ENCODE results near the gene PCSK4.

Gene PCSK4

GRCh38 chr19:1526066-1526778 lies 36.1 kb upstream of the PCSK4 start:
- no peak for TF ChIP-seq CTCF (IDR thresholded peaks at IDR 0.05; ENCODE audit: low read depth, low read length, missing control alignments)
- in situ Hi-C loops (cut with HindIII; ENCODE audit: low sequenced_read_pairs), result no loop called here
- H3K4me3 ChIP-seq (ENCODE audit: low read depth, low read length), result no peak overlapping the region
- no peak for DNase-seq (ENCODE audit: low read depth)

GRCh38 chr19:1525343-1525742 lies 35.2 kb upstream of the PCSK4 start:
- TF ChIP-seq CTCF (IDR thresholded peaks at IDR 0.05; ENCODE audit: low read depth, low read length, missing control alignments), result no peak
- in situ Hi-C loops (cut with HindIII; ENCODE audit: low sequenced_read_pairs), result no loop called here
- no peak overlapping the region for H3K4me3 ChIP-seq (ENCODE audit: low read depth, low read length)
- DNase-seq (ENCODE audit: low read depth), result no peak

GRCh38 chr19:1524972-1525325 lies 34.8 kb upstream of the PCSK4 start:
- TF ChIP-seq CTCF (IDR thresholded peaks at IDR 0.05; ENCODE audit: low read depth, low read length, missing control alignments), result no peak
- no peak for DNase-seq (ENCODE audit: low read depth)
- in situ Hi-C loops (cut with HindIII; ENCODE audit: low sequenced_read_pairs), result no loop called here

GRCh38 chr19:1524287-1524971 lies 34.3 kb upstream of the PCSK4 start:
- H3K4me3 ChIP-seq (ENCODE audit: low read depth, low read length), result no peak overlapping the region
- no peak for DNase-seq (ENCODE audit: low read depth)
- no peak for TF ChIP-seq CTCF (IDR thresholded peaks at IDR 0.05; ENCODE audit: low read depth, low read length, missing control alignments)
- in situ Hi-C loops (cut with HindIII; ENCODE audit: low sequenced_read_pairs), result no loop called here

More at GRCh38 chr19:1524972-1525325, 34.8 kb upstream of the PCSK4 start:
- H3K4me3 ChIP-seq (ENCODE audit: low read depth, low read length), result no peak overlapping the region

- no peak within 1 kb of the TSS for H3K4me3 ChIP-seq (ENCODE audit: low read depth, low read length)
- in situ Hi-C loops (cut with HindIII; ENCODE audit: low sequenced_read_pairs), result no loop called here
- TF ChIP-seq CTCF (IDR thresholded peaks at IDR 0.05; ENCODE audit: low read depth, low read length, missing control alignments), result no peak
- no peak for DNase-seq (ENCODE audit: low read depth)
These were observed 33.5 kb upstream of the PCSK4 start, which contains the start of gene PLK5 for GRCh38 chr19:1523412-1524286. PLK5 (plus strand) TSS chr19:1524077; CDS start chr19:1526997, 2,920 bp downstream.

- no peak for TF ChIP-seq CTCF (IDR thresholded peaks at IDR 0.05; ENCODE audit: low read depth, low read length, missing control alignments)
- in situ Hi-C loops (cut with HindIII; ENCODE audit: low sequenced_read_pairs), result no loop called here
These were observed 32.7 kb upstream of the PCSK4 start for GRCh38 chr19:1522838-1523237.

More at GRCh38 chr19:1522838-1523237, 32.7 kb upstream of the PCSK4 start:
- DNase-seq (ENCODE audit: low read depth), result no peak
- H3K4me3 ChIP-seq (ENCODE audit: low read depth, low read length), result no peak overlapping the region
